Activated T-helper 17 cell treated with anti-CD3 and anti-CD28 coated beads, Interleukin-2, amount 50 U/mL, for 72 hours (primary cell): ENCODE results near the gene HAVCR1. TPM values are rescaled to one million over a fixed set of nuclear protein-coding genes. Genes with fewer than 3 reads are reported as not detected.
"Not testable (repeated sequence)": the region's sequence is repeated elsewhere in the genome, so short reads cannot be mapped to it uniquely, and the experiment has no call there.

Experiments
- ATAC-seq: fragments of 150-1000 bp; cut with Tn5 transposase; replicated peaks from 2 replicates; pipeline ENCODE4 v1.10.0; 2021; ENCODE audit warnings: mild to moderate bottlenecking, moderate library complexity
- H3K27ac Mint-ChIP-seq: one replicate; pipeline ENCODE4 v1.8.0; 2022; ENCODE audit warnings: mixed read lengths
- H3K27me3 Mint-ChIP-seq: one replicate; pipeline ENCODE4 v1.8.0; 2022; ENCODE audit warnings: mixed read lengths
- H3K36me3 Mint-ChIP-seq: one replicate; pipeline ENCODE4 v1.8.0; 2022; ENCODE audit warnings: low read depth, mild to moderate bottlenecking, mixed read lengths
- H3K4me1 Mint-ChIP-seq: one replicate; pipeline ENCODE4 v1.8.0; 2022; ENCODE audit warnings: mixed read lengths
- H3K4me3 Mint-ChIP-seq: one replicate; pipeline ENCODE4 v1.8.0; 2022; ENCODE audit warnings: mild to moderate bottlenecking, mixed read lengths
- H3K9me3 Mint-ChIP-seq: one replicate; pipeline ENCODE4 v1.8.0; 2022; ENCODE audit warnings: mixed read lengths
- total RNA-seq, 2 donors: library from RNA; stranded (reverse); gene quantifications; one replicate each; pipeline ENCODE4 v1.2.3, GENCODE V29; 2022

The HAVCR1 gene
- total RNA-seq, 2 donors from 2014 or later = 1.5 TPM; not detected in 1

DNA sequence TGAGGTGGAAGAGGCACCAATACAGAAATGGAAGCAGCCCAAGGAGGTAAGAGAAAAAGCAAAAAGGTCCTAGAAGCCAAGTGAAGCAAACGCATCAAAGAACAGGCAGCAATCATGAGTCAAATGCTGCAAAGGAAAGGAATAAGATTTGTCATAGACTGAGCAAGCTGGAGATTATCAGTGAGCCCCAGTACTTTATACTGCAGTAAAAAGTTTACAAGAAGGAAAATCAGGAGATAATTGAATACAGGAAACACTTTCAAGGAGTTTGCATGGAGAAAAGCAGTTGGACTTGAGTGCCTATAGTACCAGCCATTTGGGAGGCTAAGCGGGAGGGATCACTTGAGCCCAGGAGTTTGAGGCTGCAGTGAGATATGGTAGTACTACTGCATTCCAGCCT lies 7.2 kb upstream of the HAVCR1 start:
- Mint-ChIP-seq H3K9me3 (no peaks in the 10 kb centered on the region), H3K4me1 (no peaks in the 10 kb centered on the region), H3K36me3 (no peaks in the 10 kb centered on the region), H3K27ac (no peak overlapping the region), H3K27me3 (no peaks in the 10 kb centered on the region), H3K4me3 (no peak overlapping the region)
- ATAC-seq = no peak

DNA sequence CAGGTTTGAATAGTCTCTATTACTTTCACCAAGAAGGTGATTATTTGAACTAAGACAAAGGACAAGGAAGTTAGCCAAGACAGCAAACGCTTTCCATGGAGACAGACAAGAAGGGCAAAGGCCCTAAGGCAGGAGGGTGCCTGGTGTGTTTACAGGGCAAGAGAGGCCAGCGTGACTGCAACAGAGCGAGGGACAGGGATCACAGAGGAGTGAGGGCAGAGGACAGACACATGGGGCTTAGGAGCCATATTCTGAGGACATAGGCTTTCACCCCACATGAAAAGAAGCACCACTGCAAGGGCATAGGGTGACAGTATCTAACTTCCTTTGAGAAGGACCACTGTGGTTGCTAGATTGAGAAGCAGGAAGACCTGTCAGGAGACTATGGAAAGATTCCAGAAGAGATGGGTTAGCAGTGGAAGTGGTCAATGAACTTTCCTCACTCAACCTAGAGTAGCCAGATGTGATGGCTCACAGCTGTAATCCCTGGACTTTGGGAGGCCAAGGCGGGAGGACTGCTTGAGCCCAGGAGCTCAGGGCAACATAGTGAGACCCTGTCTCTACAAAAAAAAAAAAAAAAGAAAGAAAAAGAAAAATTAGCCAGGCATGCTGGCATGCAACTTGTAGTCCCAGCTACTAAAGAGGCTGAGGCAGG lies 5.0 kb upstream of the HAVCR1 start:
- ATAC-seq = no peak
- Mint-ChIP-seq H3K27ac (peak overlapping the region; percentile 13), H3K27me3 (no peaks in the 10 kb centered on the region), H3K36me3 (no peaks in the 10 kb centered on the region), H3K9me3 (no peaks in the 10 kb centered on the region), H3K4me1 (no peaks in the 10 kb centered on the region), H3K4me3 (no peak overlapping the region)

DNA sequence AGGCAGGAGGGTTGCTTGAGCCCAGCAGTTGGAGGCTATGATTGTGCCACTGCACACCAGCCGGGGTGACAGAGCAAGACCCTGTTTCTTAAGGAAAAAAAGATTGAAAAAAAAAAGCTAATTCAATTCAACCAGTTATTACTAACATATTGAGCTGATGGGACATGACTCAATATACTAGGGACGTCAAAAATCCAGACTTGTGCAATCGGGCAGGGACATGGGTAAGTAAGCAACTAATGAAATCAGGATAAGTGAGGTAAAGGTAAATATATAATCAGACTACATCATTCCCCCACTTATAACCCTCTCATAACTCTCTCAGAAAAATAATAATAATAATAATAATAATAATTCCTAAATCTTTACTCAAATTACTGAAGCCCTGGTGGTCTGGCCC lies 975 bp upstream of the HAVCR1 start:
- H3K27me3 Mint-ChIP-seq = no peaks in the 10 kb centered on the region
- no peaks in the 10 kb centered on the region for H3K9me3 Mint-ChIP-seq
- no peaks in the 10 kb centered on the region for H3K36me3 Mint-ChIP-seq
- ATAC-seq = no peak
- H3K4me3 Mint-ChIP-seq = no peak overlapping the region
- no peak overlapping the region for H3K27ac Mint-ChIP-seq
- H3K4me1 Mint-ChIP-seq = no peaks in the 10 kb centered on the region

DNA sequence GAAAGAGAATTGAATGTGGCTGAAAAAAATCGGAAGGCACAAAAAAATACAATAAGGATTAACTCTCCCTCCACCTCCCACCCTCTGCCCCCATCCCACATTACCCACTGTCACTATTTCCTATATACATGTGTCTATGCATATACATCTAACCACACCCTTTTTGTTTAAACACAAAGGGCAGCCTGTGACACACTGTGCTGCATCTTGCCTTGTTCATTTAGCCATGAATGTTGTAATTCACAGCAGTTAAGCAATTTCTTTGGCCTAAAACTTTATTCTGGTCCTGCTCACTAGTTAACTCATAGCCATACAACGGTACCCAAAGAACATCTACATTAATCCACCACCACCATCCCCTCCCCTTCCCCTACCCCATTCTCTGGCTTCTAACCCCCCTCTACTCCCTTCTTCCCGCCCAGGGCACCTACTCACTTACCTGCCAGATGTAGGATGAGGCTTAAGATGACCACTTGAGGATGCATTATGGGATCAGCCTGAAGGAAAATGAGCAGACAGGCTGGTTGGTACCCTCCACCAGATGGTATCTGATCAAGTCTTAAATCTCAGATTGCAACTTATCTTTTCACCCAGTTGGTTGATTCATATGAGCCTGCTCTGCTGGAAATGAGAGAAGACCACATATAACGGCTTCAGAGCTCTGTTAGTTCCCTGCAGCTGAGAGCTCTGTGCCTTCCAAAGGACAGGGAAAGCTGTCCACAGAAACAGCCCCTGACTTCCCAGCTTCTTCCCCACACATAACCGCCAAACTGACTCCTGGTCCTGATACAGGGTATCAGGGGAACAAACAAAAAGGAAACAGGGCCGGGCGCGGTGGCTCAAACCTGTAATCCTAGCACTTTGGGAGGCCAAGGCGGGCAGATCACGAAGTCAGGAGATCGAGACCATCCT lies 1.2 kb downstream of the HAVCR1 start:
- Mint-ChIP-seq H3K4me1 (no peaks in the 10 kb centered on the region), H3K27ac (no peak overlapping the region), H3K4me3 (no peak overlapping the region), H3K27me3 (no peaks in the 10 kb centered on the region), H3K36me3 (no peaks in the 10 kb centered on the region), H3K9me3 (no peaks in the 10 kb centered on the region)
- ATAC-seq = no peak

DNA sequence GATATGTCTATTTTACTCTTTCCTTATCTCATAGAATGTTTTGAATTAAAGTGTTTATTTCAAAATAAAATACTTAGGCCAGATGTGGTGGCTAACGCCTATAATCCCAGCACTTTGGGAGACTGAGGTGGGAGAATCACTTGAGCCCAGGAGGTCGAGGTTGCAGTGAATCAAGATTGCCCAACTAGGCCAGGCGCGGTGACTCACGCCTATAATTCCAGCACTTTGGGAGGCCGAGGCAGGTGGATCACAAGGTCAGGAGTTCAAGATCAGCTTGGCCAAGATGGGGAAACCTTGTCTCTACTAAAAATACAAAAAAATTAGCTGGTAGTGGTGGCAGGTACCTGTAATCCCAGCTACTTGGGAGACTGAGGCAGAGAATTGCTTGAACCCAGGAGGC lies 2.1 kb downstream of the HAVCR1 start:
- not testable (repeated sequence) for H3K4me3 Mint-ChIP-seq, H3K27me3 Mint-ChIP-seq, H3K36me3 Mint-ChIP-seq, H3K4me1 Mint-ChIP-seq, ATAC-seq, H3K9me3 Mint-ChIP-seq, H3K27ac Mint-ChIP-seq

DNA sequence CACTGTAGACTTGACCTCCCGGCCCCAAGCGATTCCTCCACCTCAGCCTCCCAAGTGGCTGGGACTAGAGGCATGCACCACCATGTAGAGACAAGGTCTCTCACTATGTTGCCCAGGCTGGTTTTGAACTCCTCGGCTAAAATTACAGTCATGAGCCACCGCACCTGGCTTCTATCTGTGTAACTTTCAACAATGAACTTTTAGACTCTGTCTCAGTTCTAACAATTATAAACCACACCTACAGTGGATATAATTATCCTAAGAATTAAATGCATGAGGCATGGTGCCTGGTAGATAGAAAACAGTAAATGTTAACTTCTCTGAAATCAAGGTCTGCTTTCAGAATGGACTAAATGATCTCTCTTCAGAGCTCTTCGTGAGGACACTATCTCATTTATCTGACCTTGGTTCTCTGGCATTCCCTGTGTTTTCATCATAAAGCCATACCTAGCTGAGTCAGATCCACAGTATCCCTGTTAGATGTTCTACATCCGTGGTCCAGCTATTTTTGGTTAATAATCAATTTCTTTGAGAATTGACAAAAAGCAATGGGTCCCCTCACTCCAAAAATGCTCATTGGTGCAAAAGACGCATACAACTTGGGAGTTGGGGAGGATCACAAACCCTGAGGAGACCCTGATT lies 7.2 kb downstream of the HAVCR1 start:
- H3K9me3 Mint-ChIP-seq = no peaks in the 10 kb centered on the region
- H3K4me3 Mint-ChIP-seq = no peak overlapping the region
- H3K27me3 Mint-ChIP-seq = no peaks in the 10 kb centered on the region
- no peak for ATAC-seq
- peaks cover 9% of the 10 kb centered on the region for H3K4me1 Mint-ChIP-seq
- no peaks in the 10 kb centered on the region for H3K36me3 Mint-ChIP-seq
- peak overlapping the region; percentile 38 for H3K27ac Mint-ChIP-seq

DNA sequence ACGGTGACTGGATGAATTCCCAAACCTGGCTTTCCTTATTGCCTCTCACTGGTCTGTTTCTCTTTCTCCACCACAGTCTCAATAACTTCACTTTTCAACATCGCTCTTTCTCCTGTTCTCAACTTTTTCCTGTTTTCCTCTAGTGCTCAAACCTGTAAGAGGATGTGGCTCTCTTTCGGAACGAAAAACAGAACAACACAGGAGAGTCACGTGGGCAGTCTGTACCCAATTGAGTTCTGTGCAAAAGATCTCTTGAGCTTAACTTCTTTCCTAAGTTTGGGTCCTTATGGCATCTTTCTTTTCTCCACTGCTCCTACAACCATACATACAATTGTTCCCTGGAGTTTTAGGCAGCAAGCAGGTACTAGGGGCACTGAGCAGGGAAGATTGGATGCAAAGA lies 8.9 kb downstream of the HAVCR1 start:
- Mint-ChIP-seq H3K27ac (peak overlapping the region; percentile 71), H3K4me3 (peak overlapping the region; percentile 71), H3K4me1 (peaks cover 9% of the 10 kb centered on the region), H3K9me3 (no peaks in the 10 kb centered on the region), H3K27me3 (no peaks in the 10 kb centered on the region), H3K36me3 (no peaks in the 10 kb centered on the region)
- ATAC-seq = peak; percentile 59

DNA sequence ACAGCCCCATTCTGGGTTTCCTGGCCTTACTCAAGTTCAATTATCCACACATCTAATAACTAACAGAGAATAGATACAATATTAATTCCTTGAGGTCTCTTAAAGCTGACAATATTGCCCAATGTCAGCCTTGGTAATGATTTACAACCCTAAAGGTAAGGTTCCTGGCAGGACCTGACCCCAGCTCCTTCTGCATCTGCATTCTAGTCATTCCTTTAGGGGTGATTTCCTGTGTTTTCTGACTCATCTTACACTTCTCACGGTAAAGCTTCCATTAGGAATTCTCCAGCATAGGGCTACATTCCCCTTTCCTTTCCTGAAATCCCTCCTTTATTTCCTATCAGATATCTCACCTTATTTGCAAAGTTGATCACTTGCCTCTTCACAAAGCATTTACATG lies 9.3 kb downstream of the HAVCR1 start:
- no peak for ATAC-seq
- no peaks in the 10 kb centered on the region for H3K27me3 Mint-ChIP-seq
- H3K9me3 Mint-ChIP-seq = no peaks in the 10 kb centered on the region
- H3K36me3 Mint-ChIP-seq = no peaks in the 10 kb centered on the region
- H3K27ac Mint-ChIP-seq = peak overlapping the region; percentile 71
- H3K4me3 Mint-ChIP-seq = peak overlapping the region; percentile 71
- peaks cover 9% of the 10 kb centered on the region for H3K4me1 Mint-ChIP-seq

DNA sequence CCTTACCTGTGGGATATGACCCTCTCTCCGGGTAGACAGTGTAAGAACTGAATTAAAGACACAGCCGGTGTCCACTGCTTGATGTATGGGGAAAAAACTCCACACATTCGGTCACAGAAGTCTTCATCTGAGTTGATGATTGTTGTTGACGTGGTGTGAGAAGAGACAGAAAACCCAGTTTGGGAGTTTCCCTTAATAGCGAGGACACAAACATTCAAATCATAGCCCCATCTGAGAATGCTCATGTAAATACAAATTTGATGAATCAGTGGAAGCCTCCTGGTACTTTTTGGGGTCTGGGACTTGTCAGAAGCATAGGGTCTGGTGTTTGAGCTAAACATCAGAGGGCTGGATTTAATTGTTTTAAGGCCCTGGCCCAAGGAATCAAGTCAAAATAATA lies 11.0 kb downstream of the HAVCR1 start:
- H3K27ac Mint-ChIP-seq = no peak overlapping the region
- H3K27me3 Mint-ChIP-seq = no peaks in the 10 kb centered on the region
- no peaks in the 10 kb centered on the region for H3K36me3 Mint-ChIP-seq
- no peak overlapping the region for H3K4me3 Mint-ChIP-seq
- peaks cover 9% of the 10 kb centered on the region for H3K4me1 Mint-ChIP-seq
- H3K9me3 Mint-ChIP-seq = no peaks in the 10 kb centered on the region
- no peak for ATAC-seq

DNA sequence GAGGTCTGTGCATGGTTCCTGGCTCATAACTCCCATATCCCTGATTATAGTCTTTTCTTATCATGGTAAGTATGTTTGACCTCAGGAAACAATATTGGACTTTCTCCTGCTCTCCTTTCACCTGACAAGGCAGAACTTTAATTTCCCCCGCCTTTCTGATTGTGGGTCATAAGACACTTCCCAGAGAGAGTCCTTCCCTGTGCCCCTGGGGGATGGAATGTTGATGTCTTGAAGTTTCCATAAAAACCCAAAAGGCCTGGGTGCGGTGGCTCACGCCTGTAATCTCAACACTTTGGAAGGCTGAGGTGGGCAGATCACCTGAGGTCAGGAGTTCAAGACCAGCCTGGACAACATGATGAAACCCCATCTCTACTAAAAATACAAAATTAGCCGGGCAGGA lies 11.9 kb downstream of the HAVCR1 start:
- not testable (repeated sequence) for H3K4me1 Mint-ChIP-seq, H3K36me3 Mint-ChIP-seq, H3K27me3 Mint-ChIP-seq, H3K27ac Mint-ChIP-seq, ATAC-seq, H3K4me3 Mint-ChIP-seq, H3K9me3 Mint-ChIP-seq

DNA sequence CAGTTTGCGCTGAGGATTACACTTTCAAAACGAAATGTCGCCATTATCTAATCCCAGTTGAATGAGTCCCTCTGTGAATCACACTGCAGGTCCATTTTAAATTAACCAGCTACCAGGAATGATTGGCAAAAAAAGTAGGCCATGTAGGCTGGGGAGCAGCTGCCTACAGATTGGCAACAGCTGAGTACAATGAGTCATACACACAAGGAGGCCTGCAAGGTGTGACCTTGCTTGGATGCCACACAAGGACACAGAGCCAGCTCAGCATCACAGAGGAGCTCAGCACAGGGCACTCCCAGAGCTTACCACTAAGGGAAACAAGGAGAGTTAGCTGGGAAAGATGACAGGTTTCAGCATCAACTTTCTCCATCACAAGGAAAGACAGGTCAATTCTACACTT lies 12.9 kb downstream of the HAVCR1 start:
- peak; percentile 64 for ATAC-seq
- H3K27me3 Mint-ChIP-seq = no peaks in the 10 kb centered on the region

DNA sequence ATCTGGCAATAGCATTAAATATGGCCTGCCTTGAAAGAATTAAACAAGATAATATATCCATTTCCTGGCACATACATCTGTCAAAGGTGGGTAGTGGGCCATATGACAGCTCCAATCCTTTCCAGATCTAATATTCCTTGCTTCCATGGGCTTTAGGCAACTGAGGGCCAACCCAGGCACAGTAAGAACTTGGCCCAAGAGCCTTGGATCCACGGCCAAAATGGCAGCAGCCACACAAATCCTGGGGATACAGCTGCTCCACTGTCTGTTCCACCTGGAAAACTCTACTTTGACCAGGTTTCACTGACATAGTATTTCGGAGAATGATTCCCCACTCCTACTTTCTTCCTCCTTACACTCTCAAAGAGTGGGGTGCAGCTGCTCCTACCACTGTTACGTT lies 13.3 kb downstream of the HAVCR1 start:
- no peak for ATAC-seq
- no peaks in the 10 kb centered on the region for H3K27me3 Mint-ChIP-seq
- H3K27ac Mint-ChIP-seq = no peak overlapping the region
- H3K4me3 Mint-ChIP-seq = no peak overlapping the region
- H3K4me1 Mint-ChIP-seq = peaks cover 9% of the 10 kb centered on the region
- H3K9me3 Mint-ChIP-seq = no peaks in the 10 kb centered on the region
- no peaks in the 10 kb centered on the region for H3K36me3 Mint-ChIP-seq

More for the DNA sequence above, 12.9 kb downstream of the HAVCR1 start:
- Mint-ChIP-seq H3K27ac (no peak overlapping the region), H3K9me3 (no peaks in the 10 kb centered on the region), H3K4me3 (no peak overlapping the region), H3K36me3 (no peaks in the 10 kb centered on the region), H3K4me1 (peaks cover 9% of the 10 kb centered on the region)

DNA sequence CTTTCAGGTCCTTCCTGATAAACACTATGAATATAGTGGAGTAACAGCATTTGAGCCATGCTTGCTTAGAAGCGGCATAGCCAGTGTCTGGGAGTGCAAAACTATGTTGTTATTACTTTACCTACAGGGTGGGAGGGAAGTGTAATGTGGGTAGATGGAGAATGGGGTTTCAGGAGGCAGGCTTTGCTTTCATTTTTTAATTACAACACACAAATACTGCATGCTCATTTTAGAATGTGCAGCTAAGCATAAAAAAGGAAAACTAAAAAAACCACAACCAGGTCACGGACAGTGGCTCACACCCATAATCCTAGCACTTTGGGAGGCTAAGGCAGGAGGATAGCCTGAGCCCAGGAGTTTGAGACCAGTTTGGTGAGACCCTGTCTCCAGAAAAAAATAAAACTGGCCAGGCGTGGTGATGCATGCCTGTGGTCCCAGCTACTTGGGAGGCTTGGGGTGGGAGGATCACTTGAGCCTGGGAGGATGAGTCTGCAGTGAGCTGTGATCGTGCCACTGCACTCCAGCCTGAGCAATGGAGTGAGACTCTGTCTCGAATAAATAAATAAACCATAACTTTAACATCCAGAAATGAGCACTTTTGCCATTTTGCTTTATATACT lies 20.2 kb downstream of the HAVCR1 start:
- Mint-ChIP-seq H3K27ac (no peak overlapping the region), H3K36me3 (no peaks in the 10 kb centered on the region), H3K4me3 (no peak overlapping the region), H3K9me3 (no peaks in the 10 kb centered on the region), H3K4me1 (peaks cover 6% of the 10 kb centered on the region), H3K27me3 (no peaks in the 10 kb centered on the region)
- ATAC-seq = peak; percentile 21

DNA sequence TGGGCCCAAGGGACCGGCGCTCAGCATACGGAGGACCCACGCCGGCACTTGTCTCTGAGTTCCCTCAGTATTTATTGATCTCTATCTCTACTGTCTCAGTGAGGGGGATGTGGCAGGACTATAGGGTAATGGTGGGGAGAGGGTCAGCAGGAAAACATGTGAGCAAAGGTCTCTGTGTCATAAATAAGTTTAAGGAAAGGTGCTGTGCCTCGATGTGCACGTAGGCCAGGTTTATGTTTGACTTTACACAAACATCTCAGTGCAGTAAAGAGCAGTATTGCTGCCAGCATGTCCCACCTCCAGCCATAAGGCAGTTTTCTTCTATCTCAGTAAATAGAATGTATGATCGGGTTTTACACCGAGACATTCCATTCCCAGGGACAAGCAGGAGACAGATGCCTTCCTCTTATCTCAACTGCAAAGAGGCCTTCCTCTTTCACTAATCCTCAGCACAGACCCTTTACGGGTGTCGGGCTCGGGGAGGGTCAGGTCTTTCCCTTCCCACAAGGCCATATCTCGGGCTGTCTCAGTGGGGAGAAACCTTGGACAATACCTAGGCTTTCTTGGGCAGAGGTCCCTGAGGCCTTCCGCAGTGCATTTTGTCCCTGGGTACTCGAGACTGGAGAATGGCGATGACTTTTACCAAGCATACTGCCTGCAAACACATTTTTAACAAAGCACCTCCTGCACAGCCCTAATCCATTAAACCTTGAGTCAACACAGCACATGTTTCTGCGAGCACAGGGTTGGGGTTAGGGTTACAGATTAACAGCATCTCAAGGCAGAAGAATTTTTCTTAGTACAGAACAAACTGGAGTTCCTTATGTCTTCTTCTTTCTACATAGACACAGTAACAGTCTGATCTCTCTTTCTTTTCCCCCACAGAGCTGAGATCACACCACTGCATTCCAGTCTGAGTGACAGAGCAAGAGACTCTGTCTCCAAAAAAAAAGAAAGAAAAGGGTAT lies 24.5 kb downstream of the HAVCR1 start:
- not testable (repeated sequence) for H3K27me3 Mint-ChIP-seq, H3K27ac Mint-ChIP-seq, H3K9me3 Mint-ChIP-seq, H3K36me3 Mint-ChIP-seq, H3K4me1 Mint-ChIP-seq, H3K4me3 Mint-ChIP-seq, ATAC-seq
